Measurements from ENCODE around the gene MTHFR.

Gene MTHFR

GRCh38 chr1:11781297-11781696, 24.5 kb downstream of the MTHFR start:
- 92% methylated on average over 11 of the region's 12 CpGs for WGBS
- H3K4ac ChIP-seq (ENCODE audit: low read depth in 1 of 2, low read length in 2 of 2): no peak overlapping the region

GRCh38 chr1:11780380-11781147, 25.2 kb downstream of the MTHFR start:
- Histone ChIP-seq H2BK5ac (ENCODE audit: low read depth, low read length, poor library complexity, severe bottlenecking) (no peak overlapping the region), H3K14ac (ENCODE audit: low read length in 2 of 2) (no peak overlapping the region), H4K91ac (ENCODE audit: low read length) (no peak overlapping the region), H2AK5ac (ENCODE audit: low read length, severe bottlenecking) (no peak overlapping the region), H2BK15ac (ENCODE audit: low read depth, poor library complexity, severe bottlenecking) (no peak overlapping the region), H3K18ac (ENCODE audit: low read depth in 1 of 2, low read length in 2 of 2) (no peak overlapping the region), H3K27me3 (ENCODE audit: control insufficient read depth in 1 of 2, insufficient read depth in 1 of 2, low read length in 2 of 2) (peaks cover 0 to 6% of the 10 kb centered on the region in 2 experiments), H3K27ac (ENCODE audit: low read length, poor library complexity, severe bottlenecking) (no peak overlapping the region), H4K8ac (ENCODE audit: low read length) (no peak overlapping the region), H3K4me1 (ENCODE audit: control insufficient read depth, insufficient read depth, low read depth, low read length) (peaks cover 16% of the 10 kb centered on the region), H2AFZ (ENCODE audit: low read depth, low read length) (no peak overlapping the region), H2BK12ac (ENCODE audit: low read length in 2 of 2) (no peak overlapping the region), H3K9ac (ENCODE audit: low read length) (no peak overlapping the region), H3K4me2 (ENCODE audit: low read length, poor library complexity, severe bottlenecking) (no peak overlapping the region), H3K23ac (ENCODE audit: low read length in 2 of 2) (no peak overlapping the region), H3K9me3 (ENCODE audit: control insufficient read depth, low read length) (no peaks in the 10 kb centered on the region), H3K4me3 (ENCODE audit: insufficient read depth in 1 of 2, low read depth in 1 of 2, low read length in 2 of 2) (no peak overlapping the region), H3K79me1 (replicated peaks; ENCODE audit: low read length, poor library complexity, severe bottlenecking) (no peaks in the 10 kb centered on the region), H3K36me3 (ENCODE audit: control insufficient read depth in 1 of 2, insufficient read depth in 2 of 2, low read depth in 1 of 2, low read length in 2 of 2) (no peaks in the 10 kb centered on the region), H3K4ac (ENCODE audit: low read depth in 1 of 2, low read length in 2 of 2) (no peak overlapping the region), H2BK120ac (ENCODE audit: low read depth, low read length) (no peak overlapping the region)
- DNase-seq: no peak
- WGBS: 83% methylated on average over 5 of the region's 10 CpGs

More at GRCh38 chr1:11781297-11781696, 24.5 kb downstream of the MTHFR start:
- Histone ChIP-seq H2BK5ac (ENCODE audit: low read depth, low read length, poor library complexity, severe bottlenecking) (no peak overlapping the region), H3K9ac (ENCODE audit: low read length) (no peak overlapping the region), H2AK5ac (ENCODE audit: low read length, severe bottlenecking) (no peak overlapping the region), H3K4me2 (ENCODE audit: low read length, poor library complexity, severe bottlenecking) (no peak overlapping the region), H3K79me1 (replicated peaks; ENCODE audit: low read length, poor library complexity, severe bottlenecking) (no peaks in the 10 kb centered on the region), H3K27ac (ENCODE audit: low read length, poor library complexity, severe bottlenecking) (no peak overlapping the region), H3K27me3 (ENCODE audit: control insufficient read depth in 1 of 2, insufficient read depth in 1 of 2, low read length in 2 of 2) (peaks cover 0 to 6% of the 10 kb centered on the region in 2 experiments), H4K91ac (ENCODE audit: low read length) (no peak overlapping the region), H3K36me3 (ENCODE audit: control insufficient read depth in 1 of 2, insufficient read depth in 2 of 2, low read depth in 1 of 2, low read length in 2 of 2) (no peaks in the 10 kb centered on the region), H2AFZ (ENCODE audit: low read depth, low read length) (no peak overlapping the region), H3K18ac (ENCODE audit: low read depth in 1 of 2, low read length in 2 of 2) (no peak overlapping the region), H4K8ac (ENCODE audit: low read length) (no peak overlapping the region), H3K9me3 (ENCODE audit: control insufficient read depth, low read length) (no peaks in the 10 kb centered on the region), H3K23ac (ENCODE audit: low read length in 2 of 2) (no peak overlapping the region), H2BK12ac (ENCODE audit: low read length in 2 of 2) (no peak overlapping the region), H3K4me1 (ENCODE audit: control insufficient read depth, insufficient read depth, low read depth, low read length) (peaks cover 16% of the 10 kb centered on the region), H3K4me3 (ENCODE audit: insufficient read depth in 1 of 2, low read depth in 1 of 2, low read length in 2 of 2) (no peak overlapping the region), H3K14ac (ENCODE audit: low read length in 2 of 2) (no peak overlapping the region), H2BK15ac (ENCODE audit: low read depth, poor library complexity, severe bottlenecking) (no peak overlapping the region), H2BK120ac (ENCODE audit: low read depth, low read length) (no peak overlapping the region)
- no peak for DNase-seq

GRCh38 chr1:11779715-11780379, 25.9 kb downstream of the MTHFR start:
- H2BK5ac ChIP-seq (ENCODE audit: low read depth, low read length, poor library complexity, severe bottlenecking): no peak overlapping the region
- H4K91ac ChIP-seq (ENCODE audit: low read length): no peak overlapping the region
- H3K4me1 ChIP-seq (ENCODE audit: control insufficient read depth, insufficient read depth, low read depth, low read length): peaks cover 9% of the 10 kb centered on the region
- no peak overlapping the region for H2BK120ac ChIP-seq (ENCODE audit: low read depth, low read length)
- H3K9ac ChIP-seq (ENCODE audit: low read length): no peak overlapping the region
- peaks cover 0 to 6% of the 10 kb centered on the region in 2 experiments for H3K27me3 ChIP-seq (ENCODE audit: control insufficient read depth in 1 of 2, insufficient read depth in 1 of 2, low read length in 2 of 2)
- H3K4me2 ChIP-seq (ENCODE audit: low read length, poor library complexity, severe bottlenecking): no peak overlapping the region
- no peak overlapping the region for H2BK12ac ChIP-seq (ENCODE audit: low read length in 2 of 2)
- H4K8ac ChIP-seq (ENCODE audit: low read length): no peak overlapping the region
- H3K23ac ChIP-seq (ENCODE audit: low read length in 2 of 2): no peak overlapping the region
- no peak overlapping the region for H3K4ac ChIP-seq (ENCODE audit: low read depth in 1 of 2, low read length in 2 of 2)
- no peak overlapping the region for H3K14ac ChIP-seq (ENCODE audit: low read length in 2 of 2)
- no peak overlapping the region for H2AFZ ChIP-seq (ENCODE audit: low read depth, low read length)
- no peak overlapping the region for H3K27ac ChIP-seq (ENCODE audit: low read length, poor library complexity, severe bottlenecking)
- H2BK15ac ChIP-seq (ENCODE audit: low read depth, poor library complexity, severe bottlenecking): no peak overlapping the region
- DNase-seq: no peak
- H3K9me3 ChIP-seq (ENCODE audit: control insufficient read depth, low read length): no peaks in the 10 kb centered on the region
- H3K79me1 ChIP-seq (replicated peaks; ENCODE audit: low read length, poor library complexity, severe bottlenecking): no peaks in the 10 kb centered on the region
- H3K4me3 ChIP-seq (ENCODE audit: insufficient read depth in 1 of 2, low read depth in 1 of 2, low read length in 2 of 2): no peak overlapping the region
- H3K36me3 ChIP-seq (ENCODE audit: control insufficient read depth in 1 of 2, insufficient read depth in 2 of 2, low read depth in 1 of 2, low read length in 2 of 2): no peaks in the 10 kb centered on the region
- H3K18ac ChIP-seq (ENCODE audit: low read depth in 1 of 2, low read length in 2 of 2): no peak overlapping the region
- 80% methylated on average over 12 of the region's 13 CpGs for WGBS
- H2AK5ac ChIP-seq (ENCODE audit: low read length, severe bottlenecking): no peak overlapping the region

- H3K4ac ChIP-seq (ENCODE audit: low read depth in 1 of 2, low read length in 2 of 2): no peak overlapping the region
- H3K79me1 ChIP-seq (replicated peaks; ENCODE audit: low read length, poor library complexity, severe bottlenecking): no peaks in the 10 kb centered on the region
- no peak overlapping the region for H2AK5ac ChIP-seq (ENCODE audit: low read length, severe bottlenecking)
- no peaks in the 10 kb centered on the region for H3K36me3 ChIP-seq (ENCODE audit: control insufficient read depth in 1 of 2, insufficient read depth in 2 of 2, low read depth in 1 of 2, low read length in 2 of 2)
- H3K14ac ChIP-seq (ENCODE audit: low read length in 2 of 2): no peak overlapping the region
- H3K27ac ChIP-seq (ENCODE audit: low read length, poor library complexity, severe bottlenecking): no peak overlapping the region
- peaks cover 0 to 10% of the 10 kb centered on the region in 2 experiments for H3K27me3 ChIP-seq (ENCODE audit: control insufficient read depth in 1 of 2, insufficient read depth in 1 of 2, low read length in 2 of 2)
- H3K23ac ChIP-seq (ENCODE audit: low read length in 2 of 2): no peak overlapping the region
- no peak overlapping the region for H3K4me2 ChIP-seq (ENCODE audit: low read length, poor library complexity, severe bottlenecking)
- H2AFZ ChIP-seq (ENCODE audit: low read depth, low read length): no peak overlapping the region
- H4K91ac ChIP-seq (ENCODE audit: low read length): no peak overlapping the region
- H4K8ac ChIP-seq (ENCODE audit: low read length): no peak overlapping the region
- H3K18ac ChIP-seq (ENCODE audit: low read depth in 1 of 2, low read length in 2 of 2): no peak overlapping the region
- no peak for DNase-seq
- no peak overlapping the region for H3K9ac ChIP-seq (ENCODE audit: low read length)
- no peaks in the 10 kb centered on the region for H3K9me3 ChIP-seq (ENCODE audit: control insufficient read depth, low read length)
- no peak overlapping the region for H2BK12ac ChIP-seq (ENCODE audit: low read length in 2 of 2)
- no peak overlapping the region for H3K4me3 ChIP-seq (ENCODE audit: insufficient read depth in 1 of 2, low read depth in 1 of 2, low read length in 2 of 2)
- H2BK15ac ChIP-seq (ENCODE audit: low read depth, poor library complexity, severe bottlenecking): no peak overlapping the region
- H2BK120ac ChIP-seq (ENCODE audit: low read depth, low read length): no peak overlapping the region
- peaks cover 1% of the 10 kb centered on the region for H3K4me1 ChIP-seq (ENCODE audit: control insufficient read depth, insufficient read depth, low read depth, low read length)
- no peak overlapping the region for H2BK5ac ChIP-seq (ENCODE audit: low read depth, low read length, poor library complexity, severe bottlenecking)
- WGBS: 90% methylated on average over 12 of the region's 15 CpGs
These were observed 26.7 kb downstream of the MTHFR start for GRCh38 chr1:11778844-11779623.

All from mesenchymal stem cell (in vitro differentiated cells and primary cell).